Motor neuron (in vitro differentiated cells): ENCODE measurements around the gene TNFAIP8L3. TPM values are rescaled to one million over a fixed set of nuclear protein-coding genes. Genes with fewer than 3 reads are reported as not detected.

ENCODE experiments used
- ATAC-seq, 8 experiments: fragments of 200-7000 bp; cut with Tn5 transposase; replicated peaks in 6 of 8; 2 replicates each; pipeline ENCODE4 v1.8.0; 2021; ENCODE audit warnings: mild to moderate bottlenecking in 8 of 8, moderate library complexity in 8 of 8
- H3K27ac ChIP-seq, 2 donors: fragments of 250-450 bp; sonication (Bioruptor Pico); 2 replicates each; pipeline ENCODE4 v1.9.0; 2021; ENCODE audit warnings: antibody characterized with exemption in 2 of 2, mild to moderate bottlenecking in 2 of 2, moderate library complexity in 1 of 2
- H3K4me1 ChIP-seq, 2 donors: fragments of 250-450 bp; sonication (Bioruptor Pico); replicated peaks in 1 of 2; 2 replicates each; pipeline ENCODE4 v1.6.1; 2021; ENCODE audit warnings: antibody characterized with exemption in 2 of 2, mild to moderate bottlenecking in 2 of 2, moderate library complexity in 1 of 2
- H3K4me3 ChIP-seq, 5 donors: fragments of 250-450 bp; sonication (Bioruptor Pico); 2 replicates each; pipeline ENCODE4 v1.9.0; 2021; ENCODE audit warnings: antibody characterized with exemption in 5 of 5, mild to moderate bottlenecking in 5 of 5, moderate library complexity in 4 of 5
- WGBS, 10 experiments: fragments of 450-650 bp; shearing (Covaris generic); methylation state at CpG; one replicate each; pipeline ENCODE4 v1.0.0; 2022; 5-methylcytosine and 5-hydroxymethylcytosine counted together
- in situ Hi-C, 9 experiments: fragments of 400-800 bp; cut with MboI; loops; one replicate each; pipeline ENCODE4 v1.15.0; 2021; ENCODE audit warnings: low sequenced_read_pairs in 9 of 9, low pct_unique_long_range_greater_than_20kb in 2 of 9; ENCODE audit not compliant: unreplicated experiment in 9 of 9
- total RNA-seq, 8 experiments: library from RNA; unstranded; fragments of 300-600 nt; gene quantifications; 2 replicates each; pipeline versions ENCODE4 v1.2.3 to v1.2.4, GENCODE V29; 2022

TNFAIP8L3 gene
- total RNA-seq, 8 experiments from 2014 or later = 0.75 to 6.9 (median 2.0) TPM

GRCh38 chr15:51079226-51079625, 15.5 kb downstream of the TNFAIP8L3 start:
- in situ Hi-C loops = no loop called here
- no peak for ATAC-seq
- Histone ChIP-seq H3K27ac (no peak overlapping the region), H3K4me3 (no peak overlapping the region), H3K4me1 (peaks cover 0 to 6% of the 10 kb centered on the region in 2 donors)

GRCh38 chr15:51077221-51078153, 17.2 kb downstream of the TNFAIP8L3 start:
- Histone ChIP-seq H3K4me3 (peak overlapping the region in 1 of 5 donors; percentile 18), H3K4me1 (peaks cover 0 to 6% of the 10 kb centered on the region in 2 donors), H3K27ac (no peak overlapping the region)
- in situ Hi-C loops = no loop called here
- peak in 6 of 8 experiments; percentile 47 to 97 (median 78) for ATAC-seq
- 20 to 100% (median 67%) methylated on average over 1 to 17 of the region's 32 CpGs; no CpG with 5 or more reads in 1 of the 10 experiments for WGBS, 10 experiments

GRCh38 chr15:51076524-51077220, 18.0 kb downstream of the TNFAIP8L3 start:
- WGBS, 10 experiments = 80 to 100% (median 94%) methylated on average over 1 to 11 of the region's 16 CpGs; no CpG with 5 or more reads in 1 of the 10 experiments
- H3K27ac ChIP-seq = no peak overlapping the region
- in situ Hi-C loops = no loop called here

GRCh38 chr15:51075826-51076523, 18.7 kb downstream of the TNFAIP8L3 start:
- no peak for ATAC-seq
- in situ Hi-C loops = no loop called here
- no peaks in the 10 kb centered on the region for H3K4me1 ChIP-seq
- no peak overlapping the region for H3K27ac ChIP-seq
- H3K4me3 ChIP-seq = no peak overlapping the region
- 66 to 100% (median 87%) methylated on average over 2 to 7 of the region's 7 CpGs; no CpG with 5 or more reads in 2 of the 10 experiments for WGBS, 10 experiments

More at GRCh38 chr15:51076524-51077220, 18.0 kb downstream of the TNFAIP8L3 start:
- ATAC-seq = no peak
- Histone ChIP-seq H3K4me3 (no peak overlapping the region), H3K4me1 (peaks cover 0 to 4% of the 10 kb centered on the region in 2 donors)

- 28 to 100% (median 85%) methylated on average over 1 to 4 of the region's 5 CpGs; no CpG with 5 or more reads in 2 of the 10 experiments for WGBS, 10 experiments
- no peaks in the 10 kb centered on the region for H3K4me1 ChIP-seq
Observed at GRCh38 chr15:51075364-51075763, 19.3 kb downstream of the TNFAIP8L3 start.

GRCh38 chr15:51074926-51075325, 19.8 kb downstream of the TNFAIP8L3 start:
- Histone ChIP-seq H3K4me3 (no peak overlapping the region), H3K4me1 (no peaks in the 10 kb centered on the region), H3K27ac (no peak overlapping the region)
- 70 to 100% (median 94%) methylated on average over 1 to 5 of the region's 5 CpGs; no CpG with 5 or more reads in 3 of the 10 experiments for WGBS, 10 experiments
- in situ Hi-C loops = no loop called here
- ATAC-seq = no peak

More at GRCh38 chr15:51075364-51075763, 19.3 kb downstream of the TNFAIP8L3 start:
- in situ Hi-C loops = no loop called here
- Histone ChIP-seq H3K4me3 (no peak overlapping the region), H3K27ac (no peak overlapping the region)
- ATAC-seq = no peak

- H3K27ac ChIP-seq = no peak overlapping the region
- no peak for ATAC-seq
- peaks cover 0 to 3% of the 10 kb centered on the region in 2 donors for H3K4me1 ChIP-seq
- 23 to 100% (median 80%) methylated on average over 1 of the region's 1 CpG; no CpG with 5 or more reads in 3 of the 10 experiments for WGBS, 10 experiments
- no peak overlapping the region for H3K4me3 ChIP-seq
- in situ Hi-C loops = no loop called here
Observed at GRCh38 chr15:51071578-51071977, 23.1 kb downstream of the TNFAIP8L3 start.

GRCh38 chr15:51069983-51070382, 24.7 kb downstream of the TNFAIP8L3 start:
- in situ Hi-C loops = no loop called here
- ATAC-seq = no peak
- Histone ChIP-seq H3K4me3 (no peak overlapping the region), H3K4me1 (peaks cover 7% of the 10 kb centered on the region in 2 donors), H3K27ac (no peak overlapping the region)

- in situ Hi-C loops = no loop called here
- Histone ChIP-seq H3K27ac (no peak overlapping the region), H3K4me3 (no peak overlapping the region), H3K4me1 (peaks cover 7% of the 10 kb centered on the region in 2 donors)
- ATAC-seq = peak in 2 of 8 experiments; percentile 15 to 27
- 57 to 100% (median 83%) methylated on average over 2 to 3 of the region's 3 CpGs; no CpG with 5 or more reads in 2 of the 10 experiments for WGBS, 10 experiments
Observed at GRCh38 chr15:51067510-51067909, 27.2 kb downstream of the TNFAIP8L3 start.

GRCh38 chr15:51065781-51066180, 28.9 kb downstream of the TNFAIP8L3 start:
- in situ Hi-C loops = no loop called here
- ATAC-seq = no peak
- H3K4me1 ChIP-seq = peaks cover 7% of the 10 kb centered on the region in 2 donors
- 67 to 80% (median 71%) methylated on average over 1 of the region's 1 CpG; no CpG with 5 or more reads in 5 of the 10 experiments for WGBS, 10 experiments
- no peak overlapping the region for H3K27ac ChIP-seq
- no peak overlapping the region for H3K4me3 ChIP-seq

GRCh38 chr15:51065261-51065660, 29.4 kb downstream of the TNFAIP8L3 start:
- in situ Hi-C loops = no loop called here
- no peak for ATAC-seq
- Histone ChIP-seq H3K4me3 (no peak overlapping the region), H3K27ac (no peak overlapping the region), H3K4me1 (peaks cover 7% of the 10 kb centered on the region in 2 donors)

- H3K4me1 ChIP-seq = peaks cover 12 to 13% of the 10 kb centered on the region in 2 donors
- no peak overlapping the region for H3K4me3 ChIP-seq
- H3K27ac ChIP-seq = no peak overlapping the region
- no peak for ATAC-seq
- in situ Hi-C loops = no loop called here
- WGBS, 10 experiments = 14 to 71% (median 67%) methylated on average over 1 of the region's 1 CpG; no CpG with 5 or more reads in 6 of the 10 experiments
Observed at GRCh38 chr15:51062736-51063135, 32.0 kb downstream of the TNFAIP8L3 start.
